BE2C (cell line): Measurements from ENCODE around the gene MGAT4A.

Source experiments
- DNase-seq: peaks from one replicate; pipeline ENCODE4 v3.0.0-alpha.2; 2020
- H3K27me3 ChIP-seq: fragments of 250-450 bp; sonication (Bioruptor Pico); 2 replicates; pipeline ENCODE4 v1.5.1; 2020; ENCODE audit warnings: mild to moderate bottlenecking
- H3K36me3 ChIP-seq: fragments of 250-450 bp; sonication (Bioruptor Pico); 2 replicates; pipeline ENCODE4 v1.5.1; 2020; ENCODE audit warnings: mild to moderate bottlenecking
- H3K4me1 ChIP-seq: fragments of 250-450 bp; sonication (Bioruptor Pico); 2 replicates; pipeline ENCODE4 v1.5.1; 2020
- H3K4me3 ChIP-seq: 2 replicates; pipeline ENCODE4 v1.5.1; 2011; ENCODE audit warnings: low read depth, low read length
- H3K9me3 ChIP-seq: fragments of 250-450 bp; sonication (Bioruptor Pico); 2 replicates; pipeline ENCODE4 v1.5.1; 2020
- CTCF ChIP-seq: IDR thresholded peaks from 2 replicates; pipeline ENCODE4 v1.5.1; 2012; ENCODE audit warnings: mild to moderate bottlenecking, low read depth, low read length

Gene MGAT4A

GRCh38 chr2:98751748-98752147 is 20.8 kb upstream of the MGAT4A start:
- no peaks in the 10 kb centered on the region for H3K36me3 ChIP-seq
- H3K27me3 ChIP-seq = no peaks in the 10 kb centered on the region
- H3K9me3 ChIP-seq = no peaks in the 10 kb centered on the region
- no peak overlapping the region for H3K4me3 ChIP-seq
- H3K4me1 ChIP-seq = no peaks in the 10 kb centered on the region
- TF ChIP-seq CTCF = no peak
- DNase-seq = no peak

- Histone ChIP-seq H3K4me1 (no peaks in the 10 kb centered on the region), H3K36me3 (no peaks in the 10 kb centered on the region), H3K9me3 (no peaks in the 10 kb centered on the region), H3K4me3 (no peak overlapping the region), H3K27me3 (no peaks in the 10 kb centered on the region)
- DNase-seq = no peak
- no peak for TF ChIP-seq CTCF
These were observed 19.8 kb upstream of the MGAT4A start for GRCh38 chr2:98750593-98751282.

- Histone ChIP-seq H3K4me1 (no peaks in the 10 kb centered on the region), H3K9me3 (no peaks in the 10 kb centered on the region), H3K27me3 (no peaks in the 10 kb centered on the region), H3K36me3 (no peaks in the 10 kb centered on the region), H3K4me3 (no peak overlapping the region)
- DNase-seq = no peak
- no peak for TF ChIP-seq CTCF
These were observed 18.1 kb upstream of the MGAT4A start for GRCh38 chr2:98749066-98749450.

GRCh38 chr2:98748292-98749065 is 17.5 kb upstream of the MGAT4A start:
- no peaks in the 10 kb centered on the region for H3K27me3 ChIP-seq
- H3K36me3 ChIP-seq = no peaks in the 10 kb centered on the region
- H3K4me1 ChIP-seq = no peaks in the 10 kb centered on the region
- TF ChIP-seq CTCF = no peak
- no peak overlapping the region for H3K4me3 ChIP-seq
- DNase-seq = no peak
- no peaks in the 10 kb centered on the region for H3K9me3 ChIP-seq

GRCh38 chr2:98747888-98748287 is 17.0 kb upstream of the MGAT4A start:
- Histone ChIP-seq H3K9me3 (no peaks in the 10 kb centered on the region), H3K4me3 (no peak overlapping the region), H3K4me1 (no peaks in the 10 kb centered on the region), H3K27me3 (no peaks in the 10 kb centered on the region), H3K36me3 (no peaks in the 10 kb centered on the region)
- TF ChIP-seq CTCF = no peak
- DNase-seq = no peak

GRCh38 chr2:98746426-98746825 is 15.5 kb upstream of the MGAT4A start:
- no peaks in the 10 kb centered on the region for H3K27me3 ChIP-seq
- no peak for TF ChIP-seq CTCF
- DNase-seq = no peak
- H3K9me3 ChIP-seq = no peaks in the 10 kb centered on the region
- no peaks in the 10 kb centered on the region for H3K36me3 ChIP-seq
- no peaks in the 10 kb centered on the region for H3K4me1 ChIP-seq
- H3K4me3 ChIP-seq = no peak overlapping the region
